Activated CD8-positive, alpha-beta memory T cell treated with anti-CD3 and anti-CD28 coated beads, Interleukin-2, amount 50 U/mL, for 1 hour (primary cell): Measurements from ENCODE around the gene SMPD1.

Experiments used
- DNase-seq: peaks from one replicate; pipeline ENCODE4 v3.0.0-alpha.2; 2020; ENCODE audit errors: extremely low read depth

Gene SMPD1

GRCh38 chr11:6414874-6415328, 24.6 kb downstream of the SMPD1 start:
- no peak for DNase-seq

GRCh38 chr11:6415797-6416196, 25.5 kb downstream of the SMPD1 start:
- no peak for DNase-seq

GRCh38 chr11:6417907-6418556, 27.8 kb downstream of the SMPD1 start:
- no peak for DNase-seq

GRCh38 chr11:6418557-6419008, 28.3 kb downstream of the SMPD1 start:
- DNase-seq: no peak

- DNase-seq: peak; percentile 34
These were observed 28.8 kb downstream of the SMPD1 start, which contains the start of gene APBB1 for GRCh38 chr11:6419009-6419631. Gene APBB1 (minus strand): TSS chr11:6419094. CDS start chr11:6411347, 7,747 bp downstream.

GRCh38 chr11:6420677-6421076, 30.4 kb downstream of the SMPD1 start:
- no peak for DNase-seq

GRCh38 chr11:6427516-6427915, 37.2 kb downstream of the SMPD1 start:
- DNase-seq: no peak

- no peak for DNase-seq
These were observed 41.6 kb downstream of the SMPD1 start for GRCh38 chr11:6431861-6432260.

- no peak for DNase-seq
These were observed 43.9 kb downstream of the SMPD1 start for GRCh38 chr11:6433998-6434660.

GRCh38 chr11:6437423-6437822, 47.1 kb downstream of the SMPD1 start:
- no peak for DNase-seq

GRCh38 chr11:6437993-6438392, 47.7 kb downstream of the SMPD1 start:
- DNase-seq: no peak

GRCh38 chr11:6438979-6439571, 48.8 kb downstream of the SMPD1 start:
- no peak for DNase-seq

- no peak for DNase-seq
These were observed 50.7 kb downstream of the SMPD1 start, which contains the start of gene HPX for GRCh38 chr11:6440906-6441358. Gene HPX (minus strand): TSS chr11:6440987. CDS start chr11:6440963, 24 bp downstream.

GRCh38 chr11:6442441-6442840, 52.2 kb downstream of the SMPD1 start:
- DNase-seq: no peak

GRCh38 chr11:6443269-6444003, 53.2 kb downstream of the SMPD1 start:
- DNase-seq: peak; percentile 19
